Psoas muscle (tissue), 8 donors: Measurements from ENCODE around the gene PTCRA. TPM values are rescaled to one million over a fixed set of nuclear protein-coding genes. Genes with fewer than 3 reads are reported as not detected.
A peak's percentile ranks its signal among the peaks of the same experiment; 100 is the strongest.
"Not testable (repeated sequence)": the region's sequence is repeated elsewhere in the genome, so short reads cannot be mapped to it uniquely, and the experiment has no call there.

ENCODE experiments used
- ATAC-seq, 4 donors: fragments of 200-7000 bp; cut with Tn5 transposase; one replicate each; pipeline ENCODE4 v1.9.1; 2020; ENCODE audit warnings: moderate library complexity in 3 of 4, mild to moderate bottlenecking in 2 of 4
- DNase-seq, 2 donors: peaks; one replicate each; pipeline ENCODE4 v3.0.0-alpha.2; 2020
- H3K27ac ChIP-seq: fragments of 200-600 bp; one replicate; pipeline ENCODE4 v1.8.0; 2022
- H3K27me3 ChIP-seq, 3 donors: fragments of 200-600 bp in 1 of 3; one replicate each; pipeline versions ENCODE4 v1.6.1 to v1.8.0; 2013 to 2022; ENCODE audit warnings: low read length in 2 of 3, mild to moderate bottlenecking in 2 of 3, moderate library complexity in 1 of 3; ENCODE audit not compliant: insufficient read depth in 3 of 3
- H3K36me3 ChIP-seq, 2 donors: fragments of 200-600 bp in 1 of 2; one replicate each; pipeline versions ENCODE4 v1.6.1 to v1.8.0; 2013 to 2022; ENCODE audit warnings: low read depth in 1 of 2, mild to moderate bottlenecking in 1 of 2, moderate library complexity in 1 of 2; ENCODE audit not compliant: insufficient read depth in 1 of 2
- H3K4me1 ChIP-seq: fragments of 200-600 bp; one replicate; pipeline ENCODE4 v1.8.0; 2022
- H3K4me3 ChIP-seq: fragments of 200-600 bp; one replicate; pipeline ENCODE4 v1.8.0; 2022; ENCODE audit warnings: mild to moderate bottlenecking
- H3K9me3 ChIP-seq: fragments of 200-600 bp; one replicate; pipeline ENCODE4 v1.8.0; 2022
- CTCF ChIP-seq: fragments of 200-600 bp; IDR thresholded peaks from one replicate; pipeline ENCODE4 v1.8.0; 2022; ENCODE audit warnings: antibody characterized with exemption
- WGBS, 3 donors: extraction: QIAGEN DNeasy Blood & Tissue Kit; methylation state at CpG; one replicate each; pipeline versions ENCODE4 v1.1.6 to v1.1.7; 2013; 5-methylcytosine and 5-hydroxymethylcytosine counted together
- intact Hi-C, 2 donors: fragments of 100-400 bp; cut with DNase I; formaldehyde crosslinking; loops; one replicate each; pipeline versions ENCODE4 v1.11.0 to v1.14.2; 2022
- polyA plus RNA-seq, 3 donors: library from polyadenylated mRNA; stranded (reverse); fragments of 200-250 nt; gene quantifications; one replicate each; pipeline ENCODE4 v1.2.3, GENCODE V29; 2013
- total RNA-seq, 4 donors: library from RNA; stranded (reverse); fragmentation: NEBNext Ultra II Directional in 2 of 4; extraction: Animal tissue kit (Norgen Biotek cat#: 25700) in 2 of 4; gene quantifications; one replicate each; pipeline versions ENCODE4 v1.2.1 to v1.2.4, GENCODE V29; 2021 to 2023
- donor health status: healthy with polysubstance abuse.
- donor health status: DM: no; HTN: no; CAD: no; lungs with moderate emphysema.
- donor health status: Bipolar disorder and iron deficiency.
- donor health status: healthy.
- donor health status: DM: yes; HTN: yes; CAD: no.
- donor health status: DM: no; HTN: no; CAD: no.
- donor health status: DM: no; HTN: no; CAD: no.
- donor health status: DM: yes; HTN: yes; CAD: no.

The PTCRA gene
- total and polyA plus RNA-seq, 7 donors: 0.09 TPM; not detected in 6

DNA sequence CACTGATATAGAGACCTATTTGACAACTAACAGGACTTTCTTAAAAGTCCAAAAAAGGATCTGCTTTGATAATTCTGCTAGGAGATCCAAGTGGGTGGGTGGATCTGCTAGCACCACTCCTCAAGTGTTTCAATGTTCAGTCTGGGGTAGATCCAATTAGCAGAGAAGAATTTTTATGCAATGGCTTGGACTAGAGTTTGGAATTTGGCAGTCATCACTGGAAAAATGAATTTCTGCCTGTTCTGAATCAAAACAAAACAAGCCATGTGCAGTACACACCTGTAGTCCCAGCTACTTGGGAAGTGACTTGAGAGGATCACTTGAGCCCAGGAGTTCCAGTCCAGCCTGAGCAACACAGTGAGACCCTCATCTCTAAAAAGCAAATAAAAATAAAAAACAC lies 32.1 kb downstream of the PTCRA start:
- H3K9me3 ChIP-seq: no peaks in the 10 kb centered on the region
- peaks cover 0 to 12% of the 10 kb centered on the region in 2 donors for H3K36me3 ChIP-seq
- no peak for TF ChIP-seq CTCF
- DNase-seq (no peak), ATAC-seq (no peak)
- H3K4me3 ChIP-seq: no peak overlapping the region
- no peaks in the 10 kb centered on the region for H3K4me1 ChIP-seq
- no peak overlapping the region for H3K27ac ChIP-seq
- no peaks in the 10 kb centered on the region for H3K27me3 ChIP-seq
- intact Hi-C loops: no loop called here

- ATAC-seq (no peak), DNase-seq (no peak)
- H3K27me3 ChIP-seq: no peaks in the 10 kb centered on the region
- H3K27ac ChIP-seq: no peak overlapping the region
- 83 to 93% (median 92%) methylated on average over 4 of the region's 4 CpGs for WGBS, 3 donors
- no peak for TF ChIP-seq CTCF
- H3K9me3 ChIP-seq: no peaks in the 10 kb centered on the region
- intact Hi-C loops: no loop called here
- no peaks in the 10 kb centered on the region for H3K4me1 ChIP-seq
- no peak overlapping the region for H3K4me3 ChIP-seq
- H3K36me3 ChIP-seq: no peaks in the 10 kb centered on the region
These were observed 36.5 kb downstream of the PTCRA start for GRCh38 chr6:42952389-42952788.

DNA sequence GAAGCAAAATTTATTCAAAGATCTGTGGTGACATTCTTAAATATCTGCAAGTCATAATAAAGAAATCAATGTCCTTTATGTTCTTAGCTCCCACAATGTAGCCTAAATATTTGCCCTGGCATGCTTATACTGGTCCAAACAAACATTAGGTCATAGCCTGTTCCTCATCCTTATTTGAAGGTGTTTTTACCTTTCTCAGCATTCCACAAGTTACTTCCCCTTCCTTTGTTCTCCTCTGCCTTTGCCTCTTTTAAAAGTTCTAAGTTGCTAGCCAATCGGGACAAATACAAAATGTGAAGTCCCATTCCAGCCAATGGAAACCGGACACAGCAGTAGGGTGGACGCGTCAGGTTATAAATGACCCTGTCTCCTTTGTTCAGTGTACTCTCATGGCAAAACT lies 38.6 kb downstream of the PTCRA start:
- H3K27me3 ChIP-seq, H3K36me3 ChIP-seq, H3K9me3 ChIP-seq, H3K27ac ChIP-seq, DNase-seq, intact Hi-C loops, ATAC-seq, H3K4me3 ChIP-seq, H3K4me1 ChIP-seq: not testable (repeated sequence)
- WGBS, 3 donors: 86 to 91% (median 89%) methylated on average over 4 of the region's 4 CpGs

GRCh38 chr6:42958125-42958524 lies 42.3 kb downstream of the PTCRA start:
- WGBS, 3 donors: 79 to 86% (median 86%) methylated on average over 8 of the region's 8 CpGs
- ATAC-seq: no peak
- intact Hi-C loops: no loop called here
- Histone ChIP-seq H3K4me1 (peaks cover 16% of the 10 kb centered on the region), H3K9me3 (no peaks in the 10 kb centered on the region), H3K36me3 (peaks cover 0 to 10% of the 10 kb centered on the region in 2 donors), H3K27me3 (no peaks in the 10 kb centered on the region), H3K27ac (no peak overlapping the region), H3K4me3 (no peak overlapping the region)
- no peak for TF ChIP-seq CTCF
- no peak for DNase-seq

DNA sequence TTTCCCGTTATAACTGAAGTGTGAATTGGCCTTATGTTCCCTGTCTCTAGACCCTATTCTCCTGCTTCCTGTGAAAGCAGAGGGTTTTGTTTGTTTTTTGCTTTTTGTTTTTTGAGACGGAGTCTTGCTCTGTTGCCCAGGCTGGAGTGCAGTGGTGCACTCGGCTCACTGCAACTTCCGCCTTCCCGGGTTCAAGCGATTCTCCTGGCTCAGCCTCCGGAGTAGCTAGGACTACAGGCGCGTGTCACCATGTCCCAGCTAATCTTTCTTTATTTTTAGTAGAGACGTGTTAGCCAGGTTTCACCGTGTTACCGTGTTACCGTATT lies 44.0 kb downstream of the PTCRA start:
- no peak overlapping the region for H3K27ac ChIP-seq
- no peak for TF ChIP-seq CTCF
- ATAC-seq: peak in 3 of 4 donors; percentile 22 to 54 (median 48)
- no peaks in the 10 kb centered on the region for H3K9me3 ChIP-seq
- H3K4me3 ChIP-seq: peak overlapping the region; percentile 72
- peaks cover 2 to 27% of the 10 kb centered on the region in 2 donors for H3K36me3 ChIP-seq
- DNase-seq: no peak
- WGBS, 3 donors: 13 to 22% (median 17%) methylated on average over 13 of the region's 13 CpGs
- H3K4me1 ChIP-seq: peaks cover 16% of the 10 kb centered on the region
- intact Hi-C loops: no loop called here
- H3K27me3 ChIP-seq: no peaks in the 10 kb centered on the region
